ENCODE results near the gene PTCH2. TPM values are rescaled to one million over a fixed set of nuclear protein-coding genes. Genes with fewer than 3 reads are reported as not detected.

The PTCH2 gene
- total RNA-seq, 1 experiment from 2014 or later: 0.48 TPM

- TF ChIP-seq, protein P1, sequence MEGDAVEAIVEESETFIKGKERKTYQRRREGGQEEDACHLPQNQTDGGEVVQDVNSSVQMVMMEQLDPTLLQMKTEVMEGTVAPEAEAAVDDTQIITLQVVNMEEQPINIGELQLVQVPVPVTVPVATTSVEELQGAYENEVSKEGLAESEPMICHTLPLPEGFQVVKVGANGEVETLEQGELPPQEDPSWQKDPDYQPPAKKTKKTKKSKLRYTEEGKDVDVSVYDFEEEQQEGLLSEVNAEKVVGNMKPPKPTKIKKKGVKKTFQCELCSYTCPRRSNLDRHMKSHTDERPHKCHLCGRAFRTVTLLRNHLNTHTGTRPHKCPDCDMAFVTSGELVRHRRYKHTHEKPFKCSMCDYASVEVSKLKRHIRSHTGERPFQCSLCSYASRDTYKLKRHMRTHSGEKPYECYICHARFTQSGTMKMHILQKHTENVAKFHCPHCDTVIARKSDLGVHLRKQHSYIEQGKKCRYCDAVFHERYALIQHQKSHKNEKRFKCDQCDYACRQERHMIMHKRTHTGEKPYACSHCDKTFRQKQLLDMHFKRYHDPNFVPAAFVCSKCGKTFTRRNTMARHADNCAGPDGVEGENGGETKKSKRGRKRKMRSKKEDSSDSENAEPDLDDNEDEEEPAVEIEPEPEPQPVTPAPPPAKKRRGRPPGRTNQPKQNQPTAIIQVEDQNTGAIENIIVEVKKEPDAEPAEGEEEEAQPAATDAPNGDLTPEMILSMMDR (IDR thresholded peaks at IDR 0.05; ENCODE audit: insufficient read depth in 1 of 2, low read depth in 1 of 2, low read length in 1 of 2, severe bottlenecking in 1 of 2, unreplicated experiment in 1 of 2): no peak
- Histone ChIP-seq H3K4me1 (no peaks in the 10 kb centered on the region), H3K27me3 (replicated peaks; ENCODE audit: control insufficient read depth, insufficient read depth, low read length) (no peaks in the 10 kb centered on the region), H3K9me3 (no peaks in the 10 kb centered on the region), H3K4me3 (ENCODE audit: low read depth, low read length) (no peak overlapping the region), H3K36me3 (ENCODE audit: control insufficient read depth, insufficient read depth, low read length) (no peaks in the 10 kb centered on the region)
- no peak overlapping the region for H3K27ac Mint-ChIP-seq (ENCODE audit: unreplicated experiment)
- H3K4me3 Mint-ChIP-seq (ENCODE audit: unreplicated experiment): no peak overlapping the region
- H3K27me3 Mint-ChIP-seq (ENCODE audit: insufficient read depth, unreplicated experiment): no peaks in the 10 kb centered on the region
- no TSS peak for BruUV-seq (replicated peaks)
- POLR2A ChIA-PET: no interaction called here
- intact Hi-C loops (cut with micrococcal nuclease; ENCODE audit: unreplicated experiment): loop anchor here (10.0 kb wide), 1 partner anchor 473 kb away; no protein-coding TSS in a partner anchor
- H3K36me3 Mint-ChIP-seq (ENCODE audit: insufficient read depth, unreplicated experiment): no peaks in the 10 kb centered on the region
- H3K4me1 Mint-ChIP-seq (ENCODE audit: low read depth, unreplicated experiment): no peaks in the 10 kb centered on the region
- DNase-seq: no peak
- CTCF ChIA-PET: no interaction called here
- no peaks in the 10 kb centered on the region for H3K9me3 Mint-ChIP-seq (ENCODE audit: unreplicated experiment)
Measured at GRCh38 chr1:44831516-44831915, 11.5 kb downstream of the PTCH2 start.

GRCh38 chr1:44830900-44831304 is 12.2 kb downstream of the PTCH2 start:
- no peaks in the 10 kb centered on the region for H3K27me3 ChIP-seq (replicated peaks; ENCODE audit: control insufficient read depth, insufficient read depth, low read length)
- no peak for DNase-seq
- no peaks in the 10 kb centered on the region for H3K27me3 Mint-ChIP-seq (ENCODE audit: insufficient read depth, unreplicated experiment)
- no peaks in the 10 kb centered on the region for H3K9me3 Mint-ChIP-seq (ENCODE audit: unreplicated experiment)
- no peaks in the 10 kb centered on the region for H3K4me1 ChIP-seq
- no peak overlapping the region for H3K27ac Mint-ChIP-seq (ENCODE audit: unreplicated experiment)
- POLR2A ChIA-PET: no interaction called here
- no peak overlapping the region for H3K4me3 Mint-ChIP-seq (ENCODE audit: unreplicated experiment)
- H3K36me3 Mint-ChIP-seq (ENCODE audit: insufficient read depth, unreplicated experiment): no peaks in the 10 kb centered on the region
- no peak overlapping the region for H3K4me3 ChIP-seq (ENCODE audit: low read depth, low read length)
- TF ChIP-seq, protein P1 (IDR thresholded peaks at IDR 0.05; ENCODE audit: insufficient read depth in 1 of 2, low read depth in 1 of 2, low read length in 1 of 2, severe bottlenecking in 1 of 2, unreplicated experiment in 1 of 2): no peak
- intact Hi-C loops (cut with micrococcal nuclease; ENCODE audit: unreplicated experiment): loop anchor here (10.0 kb wide), 1 partner anchor 474 kb away; no protein-coding TSS in a partner anchor
- no peaks in the 10 kb centered on the region for H3K36me3 ChIP-seq (ENCODE audit: control insufficient read depth, insufficient read depth, low read length)
- BruUV-seq (replicated peaks): no TSS peak
- CTCF ChIA-PET: interaction anchor here (1.3 kb wide), 1 partner anchor 41 kb away, joined by 3 read pairs; no protein-coding TSS in a partner anchor
- no peaks in the 10 kb centered on the region for H3K4me1 Mint-ChIP-seq (ENCODE audit: low read depth, unreplicated experiment)
- H3K9me3 ChIP-seq: no peaks in the 10 kb centered on the region

GRCh38 chr1:44829506-44830384 is 13.3 kb downstream of the PTCH2 start:
- BruUV-seq (replicated peaks): no TSS peak
- no peak for DNase-seq
- no peaks in the 10 kb centered on the region for H3K27me3 Mint-ChIP-seq (ENCODE audit: insufficient read depth, unreplicated experiment)
- Histone ChIP-seq H3K27me3 (replicated peaks; ENCODE audit: control insufficient read depth, insufficient read depth, low read length) (no peaks in the 10 kb centered on the region), H3K4me3 (ENCODE audit: low read depth, low read length) (no peak overlapping the region), H3K9me3 (no peaks in the 10 kb centered on the region), H3K4me1 (no peaks in the 10 kb centered on the region), H3K36me3 (ENCODE audit: control insufficient read depth, insufficient read depth, low read length) (no peaks in the 10 kb centered on the region)
- no peaks in the 10 kb centered on the region for H3K9me3 Mint-ChIP-seq (ENCODE audit: unreplicated experiment)
- H3K36me3 Mint-ChIP-seq (ENCODE audit: insufficient read depth, unreplicated experiment): no peaks in the 10 kb centered on the region
- H3K4me3 Mint-ChIP-seq (ENCODE audit: unreplicated experiment): no peak overlapping the region
- TF ChIP-seq, protein P1 (IDR thresholded peaks at IDR 0.05; ENCODE audit: insufficient read depth in 1 of 2, low read depth in 1 of 2, low read length in 1 of 2, severe bottlenecking in 1 of 2, unreplicated experiment in 1 of 2): no peak
- no peak overlapping the region for H3K27ac Mint-ChIP-seq (ENCODE audit: unreplicated experiment)
- POLR2A ChIA-PET: interaction anchor here (0.6 kb wide), 1 partner anchor 10 kb away, joined by 4 read pairs; no protein-coding TSS in a partner anchor
- CTCF ChIA-PET: interaction anchor here (0.7 to 1.3 kb wide), 2 partner anchors 24 to 40 kb away, joined by 3 read pairs; no protein-coding TSS in a partner anchor
- no peaks in the 10 kb centered on the region for H3K4me1 Mint-ChIP-seq (ENCODE audit: low read depth, unreplicated experiment)
- intact Hi-C loops (cut with micrococcal nuclease; ENCODE audit: unreplicated experiment): loop anchor here (10.0 kb wide), 1 partner anchor 475 kb away; no protein-coding TSS in a partner anchor

Measured in Caco-2 (cell line).